Measurements from ENCODE around the gene LDLR.
"Not testable (repeated sequence)": the region's sequence is repeated elsewhere in the genome, so short reads cannot be mapped to it uniquely, and the experiment has no call there.

LDLR gene

GRCh38 chr19:11106477-11106876, 17.2 kb downstream of the LDLR start:
- DNase-seq (ENCODE audit: low read depth): no peak

GRCh38 chr19:11108746-11109145, 19.5 kb downstream of the LDLR start:
- no peak for DNase-seq (ENCODE audit: low read depth)

GRCh38 chr19:11111117-11111770, 22.0 kb downstream of the LDLR start:
- DNase-seq (ENCODE audit: low read depth): no peak

- DNase-seq (ENCODE audit: low read depth): no peak
Measured at GRCh38 chr19:11111771-11112144, 22.5 kb downstream of the LDLR start.

GRCh38 chr19:11113140-11113708, 24.0 kb downstream of the LDLR start:
- DNase-seq (ENCODE audit: low read depth): no peak

GRCh38 chr19:11115042-11115441, 25.8 kb downstream of the LDLR start:
- no peak for DNase-seq (ENCODE audit: low read depth)

GRCh38 chr19:11115895-11116446, 26.7 kb downstream of the LDLR start:
- no peak for DNase-seq (ENCODE audit: low read depth)

DNA sequence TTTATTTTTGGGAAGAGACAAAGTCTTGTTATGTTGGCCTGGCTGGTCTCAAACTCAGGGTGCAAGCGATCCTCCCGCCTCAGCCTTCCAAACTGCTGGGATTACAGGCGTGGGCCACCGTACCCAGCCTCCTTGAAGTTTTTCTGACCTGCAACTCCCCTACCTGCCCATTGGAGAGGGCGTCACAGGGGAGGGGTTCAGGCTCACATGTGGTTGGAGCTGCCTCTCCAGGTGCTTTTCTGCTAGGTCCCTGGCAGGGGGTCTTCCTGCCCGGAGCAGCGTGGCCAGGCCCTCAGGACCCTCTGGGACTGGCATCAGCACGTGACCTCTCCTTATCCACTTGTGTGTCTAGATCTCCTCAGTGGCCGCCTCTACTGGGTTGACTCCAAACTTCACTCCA, 27.2 kb downstream of the LDLR start:
- no peak for DNase-seq (ENCODE audit: low read depth)

- DNase-seq (ENCODE audit: low read depth): not testable (repeated sequence)
Measured at GRCh38 chr19:11121963-11122362, 32.7 kb downstream of the LDLR start.

GRCh38 chr19:11123114-11123513, 33.9 kb downstream of the LDLR start:
- DNase-seq (ENCODE audit: low read depth): no peak

DNA sequence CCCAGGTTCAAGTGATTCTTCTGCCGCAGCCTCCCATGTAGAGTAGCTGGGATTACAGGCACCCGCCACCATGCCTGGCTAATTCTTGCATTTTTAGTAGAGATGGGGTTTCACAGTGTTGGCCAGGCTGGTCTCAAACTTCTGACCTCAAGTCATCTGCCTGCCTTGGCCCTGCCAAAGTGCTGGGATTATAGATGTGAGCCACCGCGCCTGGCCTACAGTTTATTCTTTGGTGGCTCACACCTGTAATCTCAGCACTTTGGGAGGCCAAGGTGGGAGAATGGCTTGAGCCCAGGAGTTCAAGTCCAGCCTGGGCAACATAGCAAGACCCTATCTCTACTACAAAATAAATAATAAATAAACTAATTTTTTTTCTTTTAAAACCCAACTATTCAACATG, 34.9 kb downstream of the LDLR start:
- DNase-seq (ENCODE audit: low read depth): not testable (repeated sequence)

DNA sequence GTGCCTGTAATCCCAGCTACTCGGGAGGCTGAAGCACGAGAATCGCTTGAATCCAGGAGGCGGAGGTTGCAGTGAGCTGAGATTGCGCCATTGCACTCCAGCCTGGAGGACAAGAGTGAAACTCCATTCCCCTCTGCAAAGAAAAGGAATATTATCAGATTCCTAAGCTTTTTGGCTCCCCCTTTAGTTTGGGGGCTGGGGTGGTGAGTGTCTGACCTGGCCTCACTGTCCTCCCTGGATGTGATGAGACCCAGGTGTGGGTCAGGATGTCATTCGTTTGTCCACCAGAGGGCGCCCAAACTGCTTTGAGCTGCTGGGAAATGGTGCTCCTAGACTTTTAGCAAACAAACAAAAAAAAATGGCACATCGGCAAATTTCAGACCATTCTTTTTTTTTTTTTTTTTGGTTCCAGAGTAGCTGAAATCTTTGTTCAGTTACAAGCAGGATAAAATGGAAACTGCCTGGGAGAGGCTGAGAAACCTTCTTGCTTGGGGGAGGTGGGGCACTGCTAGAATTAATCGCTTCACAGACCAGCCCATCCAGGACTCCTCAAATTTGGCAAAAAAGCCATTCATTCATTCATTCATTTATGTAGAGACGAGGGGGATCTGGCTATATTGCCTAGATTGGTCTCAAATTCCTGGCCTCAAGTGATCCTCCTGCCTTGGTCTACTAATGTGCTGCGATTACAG, 36.9 kb downstream of the LDLR start:
- DNase-seq (ENCODE audit: low read depth): peak; percentile 56

- DNase-seq (ENCODE audit: low read depth): no peak
Measured at GRCh38 chr19:11127905-11128304, 38.6 kb downstream of the LDLR start.

DNA sequence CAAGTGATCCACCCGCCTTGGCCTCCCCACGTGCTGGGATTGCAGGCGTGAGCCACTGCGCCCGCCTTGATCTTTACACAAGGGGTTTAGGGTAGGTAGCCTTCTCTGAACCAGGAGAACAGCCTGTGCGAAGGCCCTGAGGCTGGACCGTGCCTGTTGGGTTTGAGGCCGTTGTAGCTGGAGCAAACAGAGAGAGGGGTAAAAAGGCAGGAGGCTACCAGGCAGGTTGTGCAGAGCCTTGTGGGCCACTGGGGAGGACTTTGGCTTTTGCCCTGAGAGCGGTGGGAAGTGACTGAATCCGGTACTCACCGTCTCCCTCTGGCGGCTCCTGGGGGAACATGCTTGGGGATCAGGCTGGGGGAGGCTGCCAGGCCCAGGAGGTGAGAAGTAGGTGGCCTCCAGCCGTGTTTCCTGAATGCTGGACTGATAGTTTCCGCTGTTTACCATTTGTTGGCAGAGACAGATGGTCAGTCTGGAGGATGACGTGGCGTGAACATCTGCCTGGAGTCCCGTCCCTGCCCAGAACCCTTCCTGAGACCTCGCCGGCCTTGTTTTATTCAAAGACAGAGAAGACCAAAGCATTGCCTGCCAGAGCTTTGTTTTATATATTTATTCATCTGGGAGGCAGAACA, 41.7 kb downstream of the LDLR start:
- peak; percentile 49 for DNase-seq (ENCODE audit: low read depth)

DNA sequence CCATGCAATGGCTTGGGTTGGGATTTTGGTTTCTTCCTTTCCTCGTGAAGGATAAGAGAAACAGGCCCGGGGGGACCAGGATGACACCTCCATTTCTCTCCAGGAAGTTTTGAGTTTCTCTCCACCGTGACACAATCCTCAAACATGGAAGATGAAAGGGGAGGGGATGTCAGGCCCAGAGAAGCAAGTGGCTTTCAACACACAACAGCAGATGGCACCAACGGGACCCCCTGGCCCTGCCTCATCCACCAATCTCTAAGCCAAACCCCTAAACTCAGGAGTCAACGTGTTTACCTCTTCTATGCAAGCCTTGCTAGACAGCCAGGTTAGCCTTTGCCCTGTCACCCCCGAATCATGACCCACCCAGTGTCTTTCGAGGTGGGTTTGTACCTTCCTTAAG, 42.2 kb downstream of the LDLR start:
- no peak for DNase-seq (ENCODE audit: low read depth)

DNA sequence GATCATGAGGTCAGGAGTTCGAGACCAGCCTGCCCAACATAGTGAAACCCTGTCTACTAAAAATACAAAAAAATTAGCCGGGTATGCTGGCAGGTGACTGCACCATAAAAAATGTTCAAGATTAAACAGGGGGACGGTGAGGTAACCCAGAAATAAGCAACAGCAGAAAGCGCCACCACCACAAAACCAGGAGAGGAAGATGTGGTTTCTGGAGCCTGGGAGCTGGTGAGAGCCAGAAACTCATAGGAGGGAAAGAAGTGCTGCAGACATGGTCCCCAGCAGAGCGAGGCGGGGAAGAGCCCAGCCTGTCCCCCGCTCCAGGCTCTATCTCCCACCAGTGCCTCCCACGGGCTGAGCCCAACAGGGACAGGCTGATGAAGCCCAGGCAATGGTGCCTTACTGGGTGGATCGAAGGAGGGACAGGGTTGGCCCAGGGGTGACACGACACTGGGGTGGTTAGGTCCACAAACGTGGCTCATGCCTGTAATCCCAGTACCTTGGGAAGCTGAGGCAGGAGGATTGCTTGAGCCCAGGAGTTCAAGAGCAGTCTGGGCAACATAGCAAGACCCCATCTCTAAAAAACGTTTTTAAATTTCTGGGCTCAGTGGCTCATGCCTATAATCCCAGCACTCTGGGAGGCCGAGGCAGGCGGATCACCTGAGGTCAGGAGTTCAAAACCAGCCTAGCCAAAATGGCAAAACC, 47.3 kb downstream of the LDLR start:
- no peak for DNase-seq (ENCODE audit: low read depth)

DNA sequence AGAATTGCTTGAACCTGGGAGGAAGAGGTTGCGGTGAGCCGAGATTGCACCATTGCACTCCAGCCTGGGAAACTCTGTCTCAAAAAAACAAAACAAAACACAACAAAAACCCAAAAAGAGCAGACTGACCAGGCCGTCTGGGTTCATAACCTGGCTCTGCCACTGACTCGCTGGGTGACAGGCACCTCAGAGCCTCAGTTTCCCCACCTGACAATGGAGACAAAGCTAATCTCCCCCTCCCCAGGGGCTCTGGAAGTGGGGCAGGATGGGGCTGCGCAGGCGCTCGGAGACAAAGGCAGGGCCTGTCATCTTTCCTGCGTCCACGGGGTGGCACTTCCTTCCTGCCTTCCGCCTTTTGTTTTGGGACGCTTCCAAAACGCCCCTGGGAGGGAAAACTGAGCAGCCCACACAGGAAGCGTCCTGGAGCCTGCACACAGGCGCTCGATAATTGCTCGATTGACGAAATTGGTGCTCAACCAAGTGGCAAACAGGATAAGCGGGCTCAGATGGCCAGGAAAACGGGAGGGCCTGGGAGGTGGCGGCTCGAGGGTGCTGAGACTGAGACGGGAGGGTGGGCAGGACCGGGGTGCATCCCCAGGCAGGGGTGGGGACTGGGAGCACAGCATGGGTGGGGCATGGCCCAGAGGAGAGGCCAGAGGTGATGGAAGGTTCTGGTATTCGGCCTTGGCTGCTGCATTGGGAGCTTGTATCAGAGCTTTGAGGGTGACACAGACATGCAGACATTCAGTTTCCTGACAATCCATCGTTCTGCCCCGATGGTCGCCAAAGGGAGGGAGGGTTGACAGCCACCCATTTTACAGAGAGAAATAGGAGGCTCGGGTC, 48.5 kb downstream of the LDLR start:
- DNase-seq (ENCODE audit: low read depth): peak; percentile 36

- DNase-seq (ENCODE audit: low read depth): no peak
Measured at GRCh38 chr19:11138601-11139300, 49.5 kb downstream of the LDLR start.

- DNase-seq (ENCODE audit: low read depth): not testable (repeated sequence)
Measured at GRCh38 chr19:11140023-11140538, 50.8 kb downstream of the LDLR start.

DNA sequence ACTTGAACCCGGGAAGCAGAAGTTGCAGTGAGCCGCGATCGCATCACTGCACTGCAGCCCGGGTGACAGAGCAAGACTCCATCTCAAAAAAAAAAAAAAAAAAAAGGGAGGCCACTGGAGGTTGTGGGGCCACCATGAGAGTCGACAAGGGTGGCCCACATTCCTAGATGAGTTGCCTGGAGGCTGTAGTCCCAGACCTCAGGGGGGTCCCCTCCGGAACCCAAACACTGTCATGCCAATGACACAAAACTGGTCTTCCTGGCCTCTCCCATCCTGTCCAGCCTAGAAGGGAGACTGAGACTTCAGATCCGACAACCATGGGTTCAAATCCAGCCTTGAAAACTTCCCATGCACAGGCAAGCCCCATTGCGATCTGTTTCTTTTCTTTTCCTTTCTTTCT, 51.6 kb downstream of the LDLR start:
- DNase-seq (ENCODE audit: low read depth): no peak

Data from activated T-helper 1 cell treated with Interleukin-2 at 50 U/mL for 16 hours (primary cell).